ENCODE results near the gene THYN1. TPM values are rescaled to one million over a fixed set of nuclear protein-coding genes. Genes with fewer than 3 reads are reported as not detected.

THYN1 gene
- total and polyA plus RNA-seq, 4 donors: 22.1 to 34.3 (median 26.0) TPM

DNA sequence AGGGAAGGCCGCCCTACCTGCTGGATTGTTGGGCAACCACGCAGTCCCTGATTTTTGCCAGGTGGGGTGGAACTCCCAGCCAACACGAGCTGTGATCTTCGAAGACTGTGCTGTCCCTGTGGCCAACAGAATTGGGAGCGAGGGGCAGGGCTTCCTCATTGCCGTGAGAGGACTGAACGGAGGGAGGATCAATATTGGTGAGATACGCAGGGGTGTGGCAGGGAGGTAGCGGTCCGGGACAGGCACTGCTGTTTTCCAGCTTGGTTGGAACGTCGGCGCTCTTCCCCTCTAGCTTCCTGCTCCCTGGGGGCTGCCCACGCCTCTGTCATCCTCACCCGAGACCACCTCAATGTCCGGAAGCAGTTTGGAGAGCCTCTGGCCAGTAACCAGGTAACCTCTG, 7.8 kb upstream of the THYN1 start:
- Histone ChIP-seq H3K27me3 (ENCODE audit: control insufficient read depth in 4 of 4, insufficient read depth in 4 of 4, low read length in 3 of 4) (no peaks in the 10 kb centered on the region), H3K9ac (ENCODE audit: low read depth in 1 of 2, low read length in 2 of 2) (no peak overlapping the region), H3K4me1 (ENCODE audit: control insufficient read depth in 4 of 4, insufficient read depth in 4 of 4, low read length in 3 of 4) (no peaks in the 10 kb centered on the region), H3K4me3 (ENCODE audit: low read depth in 1 of 3, low read length in 3 of 3) (no peak overlapping the region), H3K27ac (ENCODE audit: low read depth in 1 of 2, low read length in 2 of 2) (no peak overlapping the region), H3K9me3 (ENCODE audit: control insufficient read depth in 4 of 4, low read length in 3 of 4) (no peaks in the 10 kb centered on the region), H3K36me3 (ENCODE audit: control insufficient read depth in 4 of 4, insufficient read depth in 3 of 4, low read depth in 1 of 4, low read length in 3 of 4) (peaks cover 6 to 51% (median 30%) of the 10 kb centered on the region in 4 donors)
- TF ChIP-seq GABPA (IDR thresholded peaks at IDR 0.05 in 1 of 2, conservative IDR thresholded peaks at IDR 0.05 in 1 of 2): no peak
- TF ChIP-seq HNF4A (conservative IDR thresholded peaks at IDR 0.05): no peak
- no peak for TF ChIP-seq SP1 (IDR thresholded peaks at IDR 0.05)
- TF ChIP-seq HNF4G (IDR thresholded peaks at IDR 0.05): no peak
- no peak for TF ChIP-seq TAF1 (conservative IDR thresholded peaks at IDR 0.05)
- TF ChIP-seq, protein P1, sequence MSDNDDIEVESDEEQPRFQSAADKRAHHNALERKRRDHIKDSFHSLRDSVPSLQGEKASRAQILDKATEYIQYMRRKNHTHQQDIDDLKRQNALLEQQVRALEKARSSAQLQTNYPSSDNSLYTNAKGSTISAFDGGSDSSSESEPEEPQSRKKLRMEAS (IDR thresholded peaks at IDR 0.05): no peak
- TF ChIP-seq EGR1 (IDR thresholded peaks at IDR 0.05; ENCODE audit: low read depth in 2 of 2): no peak
- no peak for TF ChIP-seq RAD21 (IDR thresholded peaks at IDR 0.05)
- TF ChIP-seq, protein P2, sequence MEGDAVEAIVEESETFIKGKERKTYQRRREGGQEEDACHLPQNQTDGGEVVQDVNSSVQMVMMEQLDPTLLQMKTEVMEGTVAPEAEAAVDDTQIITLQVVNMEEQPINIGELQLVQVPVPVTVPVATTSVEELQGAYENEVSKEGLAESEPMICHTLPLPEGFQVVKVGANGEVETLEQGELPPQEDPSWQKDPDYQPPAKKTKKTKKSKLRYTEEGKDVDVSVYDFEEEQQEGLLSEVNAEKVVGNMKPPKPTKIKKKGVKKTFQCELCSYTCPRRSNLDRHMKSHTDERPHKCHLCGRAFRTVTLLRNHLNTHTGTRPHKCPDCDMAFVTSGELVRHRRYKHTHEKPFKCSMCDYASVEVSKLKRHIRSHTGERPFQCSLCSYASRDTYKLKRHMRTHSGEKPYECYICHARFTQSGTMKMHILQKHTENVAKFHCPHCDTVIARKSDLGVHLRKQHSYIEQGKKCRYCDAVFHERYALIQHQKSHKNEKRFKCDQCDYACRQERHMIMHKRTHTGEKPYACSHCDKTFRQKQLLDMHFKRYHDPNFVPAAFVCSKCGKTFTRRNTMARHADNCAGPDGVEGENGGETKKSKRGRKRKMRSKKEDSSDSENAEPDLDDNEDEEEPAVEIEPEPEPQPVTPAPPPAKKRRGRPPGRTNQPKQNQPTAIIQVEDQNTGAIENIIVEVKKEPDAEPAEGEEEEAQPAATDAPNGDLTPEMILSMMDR (IDR thresholded peaks at IDR 0.05; ENCODE audit: low read depth, low read length, missing input control): no peak
- no peak for TF ChIP-seq YY1 (IDR thresholded peaks at IDR 0.05)
- TF ChIP-seq FOXA1 (IDR thresholded peaks at IDR 0.05): no peak
- no peak for DNase-seq (ENCODE audit: low spot score)
- 95% methylated on average over 16 of the region's 16 CpGs for WGBS

DNA sequence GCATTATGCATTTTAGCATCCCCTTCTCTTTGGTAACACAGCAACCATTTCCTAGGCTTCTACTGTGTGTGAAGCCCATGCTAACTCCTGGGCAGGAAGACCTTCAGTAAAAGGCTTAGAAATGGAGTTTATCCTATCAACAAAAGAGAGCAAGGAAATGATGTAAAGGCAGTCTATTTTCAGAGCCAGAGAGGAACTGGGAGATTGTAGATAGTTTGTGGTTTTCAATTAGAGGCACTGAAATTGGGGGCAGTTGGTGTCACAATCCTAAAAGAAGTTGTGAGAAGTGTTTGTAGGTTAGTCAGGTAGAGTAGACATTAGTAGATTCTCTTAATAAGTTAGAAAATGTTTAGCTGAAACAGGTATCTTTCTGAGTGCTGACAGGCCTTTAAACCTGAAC, 7.4 kb upstream of the THYN1 start:
- Histone ChIP-seq H3K27ac (ENCODE audit: low read depth in 1 of 2, low read length in 2 of 2) (no peak overlapping the region), H3K4me1 (ENCODE audit: control insufficient read depth in 4 of 4, insufficient read depth in 4 of 4, low read length in 3 of 4) (no peaks in the 10 kb centered on the region), H3K27me3 (ENCODE audit: control insufficient read depth in 4 of 4, insufficient read depth in 4 of 4, low read length in 3 of 4) (no peaks in the 10 kb centered on the region), H3K4me3 (ENCODE audit: low read depth in 1 of 3, low read length in 3 of 3) (no peak overlapping the region), H3K9me3 (ENCODE audit: control insufficient read depth in 4 of 4, low read length in 3 of 4) (no peaks in the 10 kb centered on the region), H3K9ac (ENCODE audit: low read depth in 1 of 2, low read length in 2 of 2) (no peak overlapping the region), H3K36me3 (ENCODE audit: control insufficient read depth in 4 of 4, insufficient read depth in 3 of 4, low read depth in 1 of 4, low read length in 3 of 4) (peaks cover 6 to 51% (median 30%) of the 10 kb centered on the region in 4 donors)
- TF ChIP-seq FOXA1 (IDR thresholded peaks at IDR 0.05) (no peak), RXRA (IDR thresholded peaks at IDR 0.05) (no peak), EGR1 (IDR thresholded peaks at IDR 0.05; ENCODE audit: low read depth in 2 of 2) (no peak), SP1 (IDR thresholded peaks at IDR 0.05) (no peak)
- TF ChIP-seq, protein P2 (IDR thresholded peaks at IDR 0.05; ENCODE audit: low read depth, low read length, missing input control): no peak
- TF ChIP-seq, protein P1 (IDR thresholded peaks at IDR 0.05): no peak
- TF ChIP-seq, protein P3, sequence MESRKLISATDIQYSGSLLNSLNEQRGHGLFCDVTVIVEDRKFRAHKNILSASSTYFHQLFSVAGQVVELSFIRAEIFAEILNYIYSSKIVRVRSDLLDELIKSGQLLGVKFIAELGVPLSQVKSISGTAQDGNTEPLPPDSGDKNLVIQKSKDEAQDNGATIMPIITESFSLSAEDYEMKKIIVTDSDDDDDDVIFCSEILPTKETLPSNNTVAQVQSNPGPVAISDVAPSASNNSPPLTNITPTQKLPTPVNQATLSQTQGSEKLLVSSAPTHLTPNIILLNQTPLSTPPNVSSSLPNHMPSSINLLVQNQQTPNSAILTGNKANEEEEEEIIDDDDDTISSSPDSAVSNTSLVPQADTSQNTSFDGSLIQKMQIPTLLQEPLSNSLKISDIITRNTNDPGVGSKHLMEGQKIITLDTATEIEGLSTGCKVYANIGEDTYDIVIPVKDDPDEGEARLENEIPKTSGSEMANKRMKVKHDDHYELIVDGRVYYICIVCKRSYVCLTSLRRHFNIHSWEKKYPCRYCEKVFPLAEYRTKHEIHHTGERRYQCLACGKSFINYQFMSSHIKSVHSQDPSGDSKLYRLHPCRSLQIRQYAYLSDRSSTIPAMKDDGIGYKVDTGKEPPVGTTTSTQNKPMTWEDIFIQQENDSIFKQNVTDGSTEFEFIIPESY (IDR thresholded peaks at IDR 0.05): no peak
- TF ChIP-seq, protein P4, sequence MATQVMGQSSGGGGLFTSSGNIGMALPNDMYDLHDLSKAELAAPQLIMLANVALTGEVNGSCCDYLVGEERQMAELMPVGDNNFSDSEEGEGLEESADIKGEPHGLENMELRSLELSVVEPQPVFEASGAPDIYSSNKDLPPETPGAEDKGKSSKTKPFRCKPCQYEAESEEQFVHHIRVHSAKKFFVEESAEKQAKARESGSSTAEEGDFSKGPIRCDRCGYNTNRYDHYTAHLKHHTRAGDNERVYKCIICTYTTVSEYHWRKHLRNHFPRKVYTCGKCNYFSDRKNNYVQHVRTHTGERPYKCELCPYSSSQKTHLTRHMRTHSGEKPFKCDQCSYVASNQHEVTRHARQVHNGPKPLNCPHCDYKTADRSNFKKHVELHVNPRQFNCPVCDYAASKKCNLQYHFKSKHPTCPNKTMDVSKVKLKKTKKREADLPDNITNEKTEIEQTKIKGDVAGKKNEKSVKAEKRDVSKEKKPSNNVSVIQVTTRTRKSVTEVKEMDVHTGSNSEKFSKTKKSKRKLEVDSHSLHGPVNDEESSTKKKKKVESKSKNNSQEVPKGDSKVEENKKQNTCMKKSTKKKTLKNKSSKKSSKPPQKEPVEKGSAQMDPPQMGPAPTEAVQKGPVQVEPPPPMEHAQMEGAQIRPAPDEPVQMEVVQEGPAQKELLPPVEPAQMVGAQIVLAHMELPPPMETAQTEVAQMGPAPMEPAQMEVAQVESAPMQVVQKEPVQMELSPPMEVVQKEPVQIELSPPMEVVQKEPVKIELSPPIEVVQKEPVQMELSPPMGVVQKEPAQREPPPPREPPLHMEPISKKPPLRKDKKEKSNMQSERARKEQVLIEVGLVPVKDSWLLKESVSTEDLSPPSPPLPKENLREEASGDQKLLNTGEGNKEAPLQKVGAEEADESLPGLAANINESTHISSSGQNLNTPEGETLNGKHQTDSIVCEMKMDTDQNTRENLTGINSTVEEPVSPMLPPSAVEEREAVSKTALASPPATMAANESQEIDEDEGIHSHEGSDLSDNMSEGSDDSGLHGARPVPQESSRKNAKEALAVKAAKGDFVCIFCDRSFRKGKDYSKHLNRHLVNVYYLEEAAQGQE (IDR thresholded peaks at IDR 0.05): no peak
- no peak for DNase-seq (ENCODE audit: low spot score)

Data from liver (tissue), 9 donors.